Gastroesophageal sphincter (tissue), 4 donors: ENCODE results near the gene SRBD1. TPM values are rescaled to one million over a fixed set of nuclear protein-coding genes. Genes with fewer than 3 reads are reported as not detected.

ENCODE experiments used
- ATAC-seq: fragments of 150-250 bp; one replicate; pipeline ENCODE4 v1.9.1; 2016; ENCODE audit warnings: mild to moderate bottlenecking, moderate library complexity
- H3K27ac ChIP-seq, 4 donors: fragments of 200-600 bp; sonication (generic) in 3 of 4; 1 replicate in 3 of 4; 2 replicates in 1 of 4; pipeline ENCODE4 v1.5.1; 2016 to 2019
- H3K27me3 ChIP-seq: fragments of 200-600 bp; sonication (generic); one replicate; pipeline ENCODE4 v1.5.1; 2019
- H3K36me3 ChIP-seq, 2 donors: fragments of 200-600 bp; sonication (generic); one replicate each; pipeline ENCODE4 v1.5.1; 2019; ENCODE audit warnings: control low read depth in 1 of 2
- H3K4me1 ChIP-seq, 3 donors: fragments of 200-600 bp; sonication (generic); 1 replicate in 2 of 3; 2 replicates in 1 of 3; pipeline ENCODE4 v1.5.1; 2016 to 2019; ENCODE audit warnings: control low read depth in 2 of 3
- H3K4me3 ChIP-seq, 2 donors: fragments of 200-600 bp; sonication (generic); one replicate each; pipeline ENCODE4 v1.5.1; 2019; ENCODE audit warnings: mild to moderate bottlenecking in 1 of 2, moderate library complexity in 1 of 2
- H3K9me3 ChIP-seq, 3 donors: fragments of 200-600 bp; sonication (generic); one replicate each; pipeline ENCODE4 v1.5.1; 2017 to 2019; ENCODE audit warnings: control low read depth in 2 of 3
- CTCF ChIP-seq, 4 experiments: fragments of 200-600 bp in 2 of 4; fragments of 450-650 bp in 2 of 4; sonication (generic) in 1 of 4; IDR thresholded peaks; one replicate each; pipeline ENCODE4 v1.5.1; 2017 to 2019; ENCODE audit warnings: antibody characterized with exemption in 4 of 4, mild to moderate bottlenecking in 2 of 4, moderate library complexity in 2 of 4
- EP300 ChIP-seq: sonication (generic); formaldehyde crosslinking; IDR thresholded peaks from one replicate; pipeline ENCODE4 v1.6.1; 2017; ENCODE audit warnings: antibody characterized with exemption, mild to moderate bottlenecking
- POLR2A ChIP-seq, 2 donors: fragments of 450-650 bp; IDR thresholded peaks; one replicate each; pipeline ENCODE4 v1.6.1; 2017; ENCODE audit warnings: antibody characterized with exemption in 2 of 2, mild to moderate bottlenecking in 2 of 2, moderate library complexity in 1 of 2
- POLR2AphosphoS5 ChIP-seq: sonication (generic); formaldehyde crosslinking; IDR thresholded peaks from one replicate; pipeline ENCODE4 v1.6.1; 2017; ENCODE audit warnings: antibody characterized with exemption
- WGBS, 2 donors: methylation state at CpG; one replicate each; pipeline ENCODE4 v1.1.5; 2018; ENCODE audit warnings: low coverage in 1 of 2; 5-methylcytosine and 5-hydroxymethylcytosine counted together
- total RNA-seq, 4 donors: library from RNA; depleted of rRNA; stranded (reverse); fragments of >200 nt; gene quantifications; one replicate each; pipeline ENCODE4 v1.1.0, GENCODE V29; 2016

The SRBD1 gene
- total RNA-seq, 4 donors from 2014 or later = 7.7 to 16.7 (median 12.5) TPM

- no peak for ATAC-seq
- Histone ChIP-seq H3K4me3 (no peak overlapping the region), H3K9me3 (no peaks in the 10 kb centered on the region), H3K27me3 (no peaks in the 10 kb centered on the region), H3K36me3 (peaks cover 0 to 24% of the 10 kb centered on the region in 2 donors), H3K27ac (no peak overlapping the region), H3K4me1 (no peaks in the 10 kb centered on the region)
- no peak for TF ChIP-seq EP300
- TF ChIP-seq CTCF (IDR thresholded peaks at IDR 0.05) = no peak
- no peak for TF ChIP-seq POLR2AphosphoS5
- TF ChIP-seq POLR2A (IDR thresholded peaks at IDR 0.05) = no peak
- 59 to 64% methylated on average over 2 to 3 of the region's 3 CpGs for WGBS, 2 donors
Measured at GRCh38 chr2:45418532-45418931, 192.5 kb downstream of the SRBD1 start.

GRCh38 chr2:45415534-45416123 is 195.4 kb downstream of the SRBD1 start:
- H3K4me3 ChIP-seq = no peak overlapping the region
- no peak for TF ChIP-seq POLR2AphosphoS5
- TF ChIP-seq CTCF (IDR thresholded peaks at IDR 0.05) = no peak
- no peak for TF ChIP-seq EP300
- no peak for TF ChIP-seq POLR2A (IDR thresholded peaks at IDR 0.05)
- H3K27me3 ChIP-seq = no peaks in the 10 kb centered on the region
- WGBS, 2 donors = 93 to 97% methylated on average over 2 of the region's 5 CpGs
- ATAC-seq = no peak
- H3K36me3 ChIP-seq = peaks cover 0 to 32% of the 10 kb centered on the region in 2 donors
- no peak overlapping the region for H3K27ac ChIP-seq
- H3K9me3 ChIP-seq = no peaks in the 10 kb centered on the region
- peaks cover 0 to 7% (median 0%) of the 10 kb centered on the region in 3 donors for H3K4me1 ChIP-seq

GRCh38 chr2:45412754-45413379 is 198.2 kb downstream of the SRBD1 start:
- H3K4me1 ChIP-seq = peaks cover 0 to 7% (median 0%) of the 10 kb centered on the region in 3 donors
- no peak for TF ChIP-seq POLR2AphosphoS5
- no peak for TF ChIP-seq EP300
- TF ChIP-seq POLR2A (IDR thresholded peaks at IDR 0.05) = no peak
- TF ChIP-seq CTCF (IDR thresholded peaks at IDR 0.05) = no peak
- ATAC-seq = no peak
- H3K4me3 ChIP-seq = no peak overlapping the region
- H3K27me3 ChIP-seq = no peaks in the 10 kb centered on the region
- H3K27ac ChIP-seq = no peak overlapping the region
- H3K36me3 ChIP-seq = peaks cover 0 to 23% of the 10 kb centered on the region in 2 donors
- 33 to 40% methylated on average over 2 of the region's 2 CpGs for WGBS, 2 donors
- H3K9me3 ChIP-seq = no peaks in the 10 kb centered on the region

GRCh38 chr2:45409677-45410076 is 201.4 kb downstream of the SRBD1 start:
- ATAC-seq = no peak
- H3K9me3 ChIP-seq = no peaks in the 10 kb centered on the region

More at GRCh38 chr2:45409677-45410076, 201.4 kb downstream of the SRBD1 start:
- Histone ChIP-seq H3K36me3 (peaks cover 0 to 13% of the 10 kb centered on the region in 2 donors), H3K4me3 (no peak overlapping the region), H3K4me1 (peaks cover 0 to 7% (median 0%) of the 10 kb centered on the region in 3 donors), H3K27me3 (no peaks in the 10 kb centered on the region), H3K27ac (no peak overlapping the region)
- TF ChIP-seq CTCF (IDR thresholded peaks at IDR 0.05) = no peak
- no peak for TF ChIP-seq POLR2AphosphoS5
- TF ChIP-seq EP300 = no peak
- TF ChIP-seq POLR2A (IDR thresholded peaks at IDR 0.05) = no peak
- 89 to 92% methylated on average over 1 of the region's 1 CpG for WGBS, 2 donors
